Measurements from ENCODE around the gene EIF3I.

- TF ChIP-seq CTCF (IDR thresholded peaks at IDR 0.05; ENCODE audit: low read depth, low read length) (no peak), EZH2phosphoT487 (IDR thresholded peaks at IDR 0.05; ENCODE audit: low read depth) (no peak)
Observed at GRCh38 chr1:32234792-32235191, 12.6 kb downstream of the EIF3I start.

All from OCI-LY3 (cell line).